CD14-positive monocyte (primary cell): ENCODE results near the gene ITGB2. TPM values are rescaled to one million over a fixed set of nuclear protein-coding genes. Genes with fewer than 3 reads are reported as not detected.

Source experiments
- DNase-seq, 3 donors: peaks; one replicate each; pipeline ENCODE4 v3.0.0-alpha.2; 2011 to 2022
- H2AFZ ChIP-seq: 2 replicates; pipeline ENCODE4 v1.6.0; 2012; ENCODE audit warnings: mild to moderate bottlenecking, low read depth, low read length, inconsistent platforms; ENCODE audit not compliant: insufficient read depth, poor library complexity, severe bottlenecking
- H3K27ac ChIP-seq, 2 donors: 1 replicate in 1 of 2; 2 replicates in 1 of 2; pipeline ENCODE4 v1.5.1; 2012 to 2013; ENCODE audit warnings: low read length in 2 of 2, control low read depth in 1 of 2, inconsistent platforms in 1 of 2, low read depth in 1 of 2, mild to moderate bottlenecking in 1 of 2
- H3K27me3 ChIP-seq, 2 donors: one replicate each; pipeline versions ENCODE4 v1.6.0 to v1.6.1; 2011 to 2013; ENCODE audit warnings: low read length in 2 of 2; ENCODE audit not compliant: control insufficient read depth in 2 of 2, insufficient read depth in 2 of 2
- H3K36me3 ChIP-seq, 2 donors: replicated peaks in 1 of 2; 1 replicate in 1 of 2; 2 replicates in 1 of 2; pipeline versions ENCODE4 v1.5.1 to v1.6.1; 2012 to 2013; ENCODE audit warnings: low read length in 2 of 2, control low read depth in 1 of 2, inconsistent platforms in 1 of 2, mild to moderate bottlenecking in 1 of 2; ENCODE audit not compliant: insufficient read depth in 2 of 2, control insufficient read depth in 1 of 2
- H3K4me1 ChIP-seq, 2 donors: 1 replicate in 1 of 2; 2 replicates in 1 of 2; pipeline versions ENCODE4 v1.5.1 to v1.6.1; 2012 to 2013; ENCODE audit warnings: low read length in 2 of 2, control low read depth in 1 of 2, inconsistent platforms in 1 of 2, mild to moderate bottlenecking in 1 of 2, moderate library complexity in 1 of 2; ENCODE audit not compliant: insufficient read depth in 2 of 2, control insufficient read depth in 1 of 2
- H3K4me2 ChIP-seq: replicated peaks from 2 replicates; pipeline ENCODE3; 2012; ENCODE audit warnings: low read length, moderate library complexity, mild to moderate bottlenecking; ENCODE audit not compliant: poor library complexity, severe bottlenecking; ENCODE audit errors: extremely low read depth
- H3K4me3 ChIP-seq, 3 experiments: fragments of 200-600 bp in 1 of 3; sonication (generic) in 1 of 3; replicated peaks in 1 of 3; 1 replicate in 2 of 3; 2 replicates in 1 of 3; pipeline ENCODE4 v1.5.1; 2011 to 2013; ENCODE audit warnings: low read length in 3 of 3, mild to moderate bottlenecking in 3 of 3, control low read depth in 2 of 3, low read depth in 2 of 3, inconsistent platforms in 1 of 3, moderate library complexity in 1 of 3
- H3K79me2 ChIP-seq: 2 replicates; pipeline ENCODE4 v1.6.0; 2012; ENCODE audit warnings: mild to moderate bottlenecking, control low read depth, inconsistent platforms, low read length, moderate library complexity; ENCODE audit not compliant: insufficient read depth
- H3K9ac ChIP-seq: 2 replicates; pipeline ENCODE4 v1.6.0; 2017; ENCODE audit warnings: low read length, mild to moderate bottlenecking; ENCODE audit not compliant: insufficient read depth, poor library complexity, severe bottlenecking
- H3K9me3 ChIP-seq, 2 donors: replicated peaks in 1 of 2; 1 replicate in 1 of 2; 2 replicates in 1 of 2; pipeline versions ENCODE4 v1.5.1 to v1.6.1; 2012 to 2013; ENCODE audit warnings: low read length in 2 of 2, control low read depth in 1 of 2; ENCODE audit not compliant: control insufficient read depth in 1 of 2, insufficient read depth in 1 of 2
- H4K20me1 ChIP-seq: 2 replicates; pipeline ENCODE4 v1.6.0; 2012; ENCODE audit warnings: mild to moderate bottlenecking, low read length, control low read depth, moderate library complexity; ENCODE audit not compliant: insufficient read depth
- H3K27ac Mint-ChIP-seq, 7 donors: one replicate each; pipeline ENCODE4 v1.8.0; 2020; ENCODE audit warnings: mild to moderate bottlenecking in 7 of 7, mixed read lengths in 7 of 7, moderate library complexity in 6 of 7, inconsistent platforms in 2 of 7
- H3K27me3 Mint-ChIP-seq, 3 donors: one replicate each; pipeline ENCODE4 v1.8.0; 2021 to 2022; ENCODE audit warnings: low read depth in 3 of 3, mild to moderate bottlenecking in 3 of 3, mixed read lengths in 3 of 3, moderate library complexity in 3 of 3, inconsistent platforms in 1 of 3
- H3K36me3 Mint-ChIP-seq, 2 donors: one replicate each; pipeline ENCODE4 v1.8.0; 2020; ENCODE audit warnings: mixed read lengths in 2 of 2, inconsistent platforms in 1 of 2, mild to moderate bottlenecking in 1 of 2
- H3K4me1 Mint-ChIP-seq: one replicate; pipeline ENCODE4 v1.8.0; 2020; ENCODE audit warnings: mild to moderate bottlenecking, mixed read lengths
- H3K4me3 Mint-ChIP-seq, 2 donors: one replicate each; pipeline ENCODE4 v1.8.0; 2020; ENCODE audit warnings: mild to moderate bottlenecking in 2 of 2, mixed read lengths in 2 of 2, moderate library complexity in 1 of 2
- H3K9me3 Mint-ChIP-seq, 7 donors: one replicate each; pipeline ENCODE4 v1.8.0; 2020 to 2022; ENCODE audit warnings: mixed read lengths in 7 of 7, mild to moderate bottlenecking in 6 of 7, moderate library complexity in 6 of 7, inconsistent platforms in 2 of 7
- WGBS: methylation state at CpG from one replicate; pipeline ENCODE4 v1.1.5; 2013; ENCODE audit warnings: missing lambda C conversion rate; ENCODE audit not compliant: insufficient coverage; 5-methylcytosine and 5-hydroxymethylcytosine counted together
- intact Hi-C, 2 donors: fragments of 100-400 bp; cut with micrococcal nuclease; formaldehyde crosslinking; loops; one replicate each; pipeline versions ENCODE4 v1.15.0 to v1.15.1; 2023
- polyA plus RNA-seq, 3 donors: library from polyadenylated mRNA; depleted of rRNA in 1 of 3; unstranded in 2 of 3; stranded (reverse) in 1 of 3; fragments of 300-500 nt in 2 of 3; fragments of >200 nt in 1 of 3; fragmentation: Illumina TruSeq in 2 of 3; gene quantifications; 1 replicate in 2 of 3; 2 replicates in 1 of 3; pipeline ENCODE4 v1.2.3, GENCODE V29; 2012 to 2021
- TF ChIP-seq, protein P1 (sequence below): fragments of 200-600 bp; IDR thresholded peaks from one replicate; pipeline ENCODE4 v1.8.0; 2022; ENCODE audit warnings: antibody characterized with exemption, mild to moderate bottlenecking

The ITGB2 gene
- polyA plus RNA-seq, 3 donors = 1,470 to 1,628 (median 1,602) TPM

DNA sequence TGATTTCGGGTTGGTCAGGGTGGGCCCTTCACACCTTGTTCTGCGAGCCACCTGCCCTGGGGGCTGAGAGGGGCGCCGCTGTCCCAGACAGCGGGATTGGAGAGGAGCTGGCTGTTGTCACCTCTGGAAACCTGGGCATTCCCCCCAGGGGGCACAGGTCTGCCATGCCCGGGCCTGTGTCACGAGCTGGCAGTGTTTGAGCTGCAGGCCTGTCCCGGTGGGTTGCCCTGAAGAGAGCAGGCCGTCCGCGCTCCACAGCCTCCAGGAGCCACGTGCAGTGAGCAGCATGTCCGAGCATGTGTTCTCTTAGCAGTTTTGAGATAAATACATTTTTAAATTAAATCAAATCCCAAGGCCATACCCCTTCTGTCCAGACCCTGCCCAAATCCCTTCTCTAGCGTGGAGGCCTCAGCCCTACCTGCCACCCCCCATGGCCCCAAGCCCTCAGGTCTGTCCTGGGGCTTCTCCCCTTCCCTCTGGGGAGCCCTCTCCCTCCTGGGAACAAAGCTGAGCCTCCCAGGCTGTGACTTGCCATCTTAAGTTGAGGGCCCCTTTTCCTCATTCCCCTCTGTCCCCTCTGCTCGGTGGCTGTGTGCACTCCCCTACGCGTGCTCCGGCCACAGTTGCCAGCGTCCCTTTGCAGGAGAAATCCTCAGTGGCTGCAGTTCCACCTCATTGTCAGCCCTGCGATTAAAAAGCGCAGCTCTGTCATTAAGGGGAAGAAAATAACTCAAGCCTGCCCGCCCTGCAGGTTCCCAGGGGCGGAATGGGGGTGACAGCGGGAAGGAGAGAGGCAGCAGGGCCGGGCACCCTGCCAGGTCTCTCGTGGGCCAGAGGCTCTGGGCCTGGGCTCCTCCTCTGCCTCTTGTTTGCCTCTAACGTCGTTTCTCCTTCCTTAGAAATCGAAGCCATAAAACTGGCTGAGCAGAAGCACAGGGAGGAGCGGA is 45.7 kb upstream of the ITGB2 start:
- Histone ChIP-seq H3K9me3 (no peaks in the 10 kb centered on the region), H3K79me2 (peaks cover 4% of the 10 kb centered on the region), H3K27ac (peak overlapping the region; percentile 12 to 93), H3K4me1 (peaks cover 61 to 64% of the 10 kb centered on the region in 2 donors), H4K20me1 (no peaks in the 10 kb centered on the region), H3K27me3 (no peaks in the 10 kb centered on the region), H3K4me3 (no peak overlapping the region), H3K9ac (peak overlapping the region; percentile 63), H3K4me2 (peak overlapping the region; percentile 30), H3K36me3 (peaks cover 9 to 15% of the 10 kb centered on the region in 2 donors), H2AFZ (no peak overlapping the region)
- H3K27me3 Mint-ChIP-seq = peaks cover 1 to 9% (median 3%) of the 10 kb centered on the region in 3 donors
- intact Hi-C loops = loop anchor here in 1 of 2 donors (5.0 kb wide), 3 partner anchors 111 to 851 kb away; partner anchors contain the start of gene POFUT2
- 56% methylated on average over 25 of the region's 30 CpGs for WGBS
- peaks cover 61% of the 10 kb centered on the region for H3K4me1 Mint-ChIP-seq
- H3K27ac Mint-ChIP-seq = peak overlapping the region; percentile 28 to 96 (median 87)
- H3K9me3 Mint-ChIP-seq = peaks cover 0 to 2% (median 0%) of the 10 kb centered on the region in 7 donors
- peak overlapping the region; percentile 25 to 72 for H3K4me3 Mint-ChIP-seq
- TF ChIP-seq, protein P1, sequence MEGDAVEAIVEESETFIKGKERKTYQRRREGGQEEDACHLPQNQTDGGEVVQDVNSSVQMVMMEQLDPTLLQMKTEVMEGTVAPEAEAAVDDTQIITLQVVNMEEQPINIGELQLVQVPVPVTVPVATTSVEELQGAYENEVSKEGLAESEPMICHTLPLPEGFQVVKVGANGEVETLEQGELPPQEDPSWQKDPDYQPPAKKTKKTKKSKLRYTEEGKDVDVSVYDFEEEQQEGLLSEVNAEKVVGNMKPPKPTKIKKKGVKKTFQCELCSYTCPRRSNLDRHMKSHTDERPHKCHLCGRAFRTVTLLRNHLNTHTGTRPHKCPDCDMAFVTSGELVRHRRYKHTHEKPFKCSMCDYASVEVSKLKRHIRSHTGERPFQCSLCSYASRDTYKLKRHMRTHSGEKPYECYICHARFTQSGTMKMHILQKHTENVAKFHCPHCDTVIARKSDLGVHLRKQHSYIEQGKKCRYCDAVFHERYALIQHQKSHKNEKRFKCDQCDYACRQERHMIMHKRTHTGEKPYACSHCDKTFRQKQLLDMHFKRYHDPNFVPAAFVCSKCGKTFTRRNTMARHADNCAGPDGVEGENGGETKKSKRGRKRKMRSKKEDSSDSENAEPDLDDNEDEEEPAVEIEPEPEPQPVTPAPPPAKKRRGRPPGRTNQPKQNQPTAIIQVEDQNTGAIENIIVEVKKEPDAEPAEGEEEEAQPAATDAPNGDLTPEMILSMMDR = no peak
- peaks cover 40 to 49% of the 10 kb centered on the region in 2 donors for H3K36me3 Mint-ChIP-seq
- peak; percentile 27 to 41 (median 30) for DNase-seq

DNA sequence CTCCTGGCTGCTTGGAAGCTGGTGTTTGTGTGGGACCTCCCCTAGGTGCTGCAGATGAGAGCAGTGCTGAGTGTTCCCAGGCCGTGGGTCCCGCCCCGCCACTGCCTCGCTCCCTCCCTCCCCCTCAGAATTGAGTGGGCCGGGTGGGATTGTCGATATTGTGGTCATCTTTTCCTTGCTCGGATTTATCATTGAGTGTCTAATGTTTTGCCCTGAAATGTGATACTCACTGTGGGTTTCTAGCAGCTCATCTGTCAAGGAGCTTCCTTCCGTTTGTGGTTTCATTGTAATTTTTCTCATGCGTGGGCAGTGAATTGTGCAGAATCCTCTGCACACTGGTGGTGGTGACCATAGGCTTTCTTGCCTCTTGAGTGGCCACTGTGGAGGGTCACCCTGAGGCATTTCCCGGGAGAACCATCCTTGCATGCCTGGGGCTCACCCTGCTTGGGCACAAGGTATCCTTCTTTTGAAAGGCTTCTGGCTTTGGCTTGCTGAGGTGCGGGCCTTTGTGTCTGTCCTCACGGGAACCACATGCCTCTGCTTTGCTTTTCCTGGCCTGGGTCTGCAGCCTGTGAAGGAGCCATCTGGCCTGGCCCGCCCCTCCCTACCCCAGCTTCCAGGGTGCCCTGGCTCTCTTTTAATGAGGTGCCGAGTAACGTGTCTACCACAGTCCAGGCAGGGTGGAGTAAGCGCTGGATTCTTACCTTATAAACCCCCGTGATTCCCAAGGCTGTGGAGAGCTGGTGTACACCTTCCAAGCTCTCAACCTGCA is 44.7 kb upstream of the ITGB2 start:
- TF ChIP-seq, protein P1 = no peak
- Histone ChIP-seq H2AFZ (no peak overlapping the region), H3K27me3 (no peaks in the 10 kb centered on the region), H3K9me3 (no peaks in the 10 kb centered on the region), H4K20me1 (no peaks in the 10 kb centered on the region), H3K4me3 (peak overlapping the region in 1 of 3 experiments; percentile 23), H3K4me2 (peak overlapping the region; percentile 21), H3K36me3 (peaks cover 12 to 24% of the 10 kb centered on the region in 2 donors), H3K4me1 (peaks cover 59% of the 10 kb centered on the region in 2 donors), H3K79me2 (peaks cover 4% of the 10 kb centered on the region), H3K27ac (no peak overlapping the region), H3K9ac (no peak overlapping the region)
- Mint-ChIP-seq H3K4me3 (peak overlapping the region; percentile 41 to 65), H3K9me3 (peaks cover 0 to 2% (median 0%) of the 10 kb centered on the region in 7 donors), H3K36me3 (peaks cover 49 to 55% of the 10 kb centered on the region in 2 donors), H3K4me1 (peaks cover 60% of the 10 kb centered on the region), H3K27me3 (peaks cover 1 to 9% (median 3%) of the 10 kb centered on the region in 3 donors), H3K27ac (peak overlapping the region in 6 of 7 donors; percentile 16 to 93 (median 35))
- DNase-seq = peak; percentile 15 to 34 (median 18)
- intact Hi-C loops = loop anchor here in 1 of 2 donors (5.0 kb wide), 3 partner anchors 112 to 852 kb away; partner anchors contain the start of gene POFUT2
- WGBS = 71% methylated on average over 11 of the region's 17 CpGs
